ENCODE measurements around the gene C12orf54.
"Not testable (repeated sequence)": the region's sequence is repeated elsewhere in the genome, so short reads cannot be mapped to it uniquely, and the experiment has no call there.

GRCh38 chr12:48489456-48489855 lies 7.2 kb downstream of the C12orf54 start:
- TF ChIP-seq CTCF (IDR thresholded peaks at IDR 0.05; ENCODE audit: low read length); EZH2 (optimal IDR thresholded peaks at IDR 0.05; ENCODE audit: low read depth, low read length): not testable (repeated sequence)
